Measurements from ENCODE around the gene IKBKG.
"Not testable (repeated sequence)": the region's sequence is repeated elsewhere in the genome, so short reads cannot be mapped to it uniquely, and the experiment has no call there.

The IKBKG gene

GRCh38 chrX:154547245-154548027 is at the start of gene IKBKG:
IKBKG (plus strand) TSS chrX:154547620; CDS start chrX:154552003, 4,383 bp downstream.
- no peak for TF ChIP-seq CTCF (IDR thresholded peaks at IDR 0.05; ENCODE audit: low read depth, low read length)
- peak; percentile 77 for DNase-seq (ENCODE audit: extremely low read depth, low read depth)

- DNase-seq (ENCODE audit: extremely low read depth, low read depth): not testable (repeated sequence)
Observed at GRCh38 chrX:154501423-154501822, 46.0 kb upstream of the IKBKG start.

- TF ChIP-seq CTCF (IDR thresholded peaks at IDR 0.05; ENCODE audit: low read depth, low read length): no peak
Observed at GRCh38 chrX:154502098-154502497, 45.3 kb upstream of the IKBKG start.

GRCh38 chrX:154502989-154503388 is 44.4 kb upstream of the IKBKG start:
- no peak for DNase-seq (ENCODE audit: extremely low read depth, low read depth)
- TF ChIP-seq CTCF (IDR thresholded peaks at IDR 0.05; ENCODE audit: low read depth, low read length): no peak

More at GRCh38 chrX:154502098-154502497, 45.3 kb upstream of the IKBKG start:
- no peak for DNase-seq (ENCODE audit: extremely low read depth, low read depth)

GRCh38 chrX:154505734-154506133 is 41.7 kb upstream of the IKBKG start:
- TF ChIP-seq CTCF (IDR thresholded peaks at IDR 0.05; ENCODE audit: low read depth, low read length): no peak
- no peak for DNase-seq (ENCODE audit: extremely low read depth, low read depth)

- no peak for DNase-seq (ENCODE audit: extremely low read depth, low read depth)
Observed at GRCh38 chrX:154506483-154507332, 40.7 kb upstream of the IKBKG start.

More at GRCh38 chrX:154506483-154507332, 40.7 kb upstream of the IKBKG start:
- no peak for TF ChIP-seq CTCF (IDR thresholded peaks at IDR 0.05; ENCODE audit: low read depth, low read length)

Measured in AG09319 (cell line).